Gastroesophageal sphincter (tissue), 4 donors: ENCODE measurements around the gene KCNAB1. TPM values are rescaled to one million over a fixed set of nuclear protein-coding genes. Genes with fewer than 3 reads are reported as not detected.
A peak's percentile ranks its signal among the peaks of the same experiment; 100 is the strongest.

ENCODE experiments used
- ATAC-seq: fragments of 150-250 bp; one replicate; pipeline ENCODE4 v1.9.1; 2016; ENCODE audit warnings: mild to moderate bottlenecking, moderate library complexity
- H3K27ac ChIP-seq, 4 donors: fragments of 200-600 bp; sonication (generic) in 3 of 4; 1 replicate in 3 of 4; 2 replicates in 1 of 4; pipeline ENCODE4 v1.5.1; 2016 to 2019
- H3K27me3 ChIP-seq: fragments of 200-600 bp; sonication (generic); one replicate; pipeline ENCODE4 v1.5.1; 2019
- H3K36me3 ChIP-seq, 2 donors: fragments of 200-600 bp; sonication (generic); one replicate each; pipeline ENCODE4 v1.5.1; 2019; ENCODE audit warnings: control low read depth in 1 of 2
- H3K4me1 ChIP-seq, 3 donors: fragments of 200-600 bp; sonication (generic); 1 replicate in 2 of 3; 2 replicates in 1 of 3; pipeline ENCODE4 v1.5.1; 2016 to 2019; ENCODE audit warnings: control low read depth in 2 of 3
- H3K4me3 ChIP-seq, 2 donors: fragments of 200-600 bp; sonication (generic); one replicate each; pipeline ENCODE4 v1.5.1; 2019; ENCODE audit warnings: mild to moderate bottlenecking in 1 of 2, moderate library complexity in 1 of 2
- H3K9me3 ChIP-seq, 3 donors: fragments of 200-600 bp; sonication (generic); one replicate each; pipeline ENCODE4 v1.5.1; 2017 to 2019; ENCODE audit warnings: control low read depth in 2 of 3
- CTCF ChIP-seq, 4 experiments: fragments of 200-600 bp in 2 of 4; fragments of 450-650 bp in 2 of 4; sonication (generic) in 1 of 4; IDR thresholded peaks; one replicate each; pipeline ENCODE4 v1.5.1; 2017 to 2019; ENCODE audit warnings: antibody characterized with exemption in 4 of 4, mild to moderate bottlenecking in 2 of 4, moderate library complexity in 2 of 4
- EP300 ChIP-seq: sonication (generic); formaldehyde crosslinking; IDR thresholded peaks from one replicate; pipeline ENCODE4 v1.6.1; 2017; ENCODE audit warnings: antibody characterized with exemption, mild to moderate bottlenecking
- POLR2A ChIP-seq, 2 donors: fragments of 450-650 bp; IDR thresholded peaks; one replicate each; pipeline ENCODE4 v1.6.1; 2017; ENCODE audit warnings: antibody characterized with exemption in 2 of 2, mild to moderate bottlenecking in 2 of 2, moderate library complexity in 1 of 2
- POLR2AphosphoS5 ChIP-seq: sonication (generic); formaldehyde crosslinking; IDR thresholded peaks from one replicate; pipeline ENCODE4 v1.6.1; 2017; ENCODE audit warnings: antibody characterized with exemption
- WGBS, 2 donors: methylation state at CpG; one replicate each; pipeline ENCODE4 v1.1.5; 2018; ENCODE audit warnings: low coverage in 1 of 2; 5-methylcytosine and 5-hydroxymethylcytosine counted together
- total RNA-seq, 4 donors: library from RNA; depleted of rRNA; stranded (reverse); fragments of >200 nt; gene quantifications; one replicate each; pipeline ENCODE4 v1.1.0, GENCODE V29; 2016

The KCNAB1 gene
- total RNA-seq, 4 donors from 2014 or later = 0.31 to 6.3 (median 1.9) TPM

- ATAC-seq = no peak
- Histone ChIP-seq H3K9me3 (no peaks in the 10 kb centered on the region), H3K36me3 (no peaks in the 10 kb centered on the region), H3K4me3 (no peak overlapping the region), H3K27ac (no peak overlapping the region), H3K4me1 (peaks cover 0 to 28% (median 3%) of the 10 kb centered on the region in 3 donors), H3K27me3 (no peaks in the 10 kb centered on the region)
- peak in 1 of 4 experiments; percentile 28 for TF ChIP-seq CTCF (IDR thresholded peaks at IDR 0.05)
- TF ChIP-seq POLR2A (IDR thresholded peaks at IDR 0.05) = no peak
- no peak for TF ChIP-seq EP300
- WGBS, 2 donors = 69 to 74% methylated on average over 10 to 12 of the region's 12 CpGs
Observed at GRCh38 chr3:156474560-156475389, 354.4 kb downstream of the KCNAB1 start.

- Histone ChIP-seq H3K27me3 (no peaks in the 10 kb centered on the region), H3K36me3 (no peaks in the 10 kb centered on the region), H3K9me3 (no peaks in the 10 kb centered on the region), H3K4me1 (peaks cover 0 to 8% (median 0%) of the 10 kb centered on the region in 3 donors), H3K4me3 (no peak overlapping the region), H3K27ac (peak overlapping the region in 1 of 4 donors; percentile 7)
- 73% methylated on average over 1 of the region's 1 CpG; no CpG with 5 or more reads in 1 of the 2 donors for WGBS, 2 donors
- peak; percentile 41 for ATAC-seq
- TF ChIP-seq CTCF (IDR thresholded peaks at IDR 0.05) (no peak), EP300 (no peak), POLR2AphosphoS5 (no peak), POLR2A (IDR thresholded peaks at IDR 0.05) (no peak)
Observed at GRCh38 chr3:156477323-156477722, 356.9 kb downstream of the KCNAB1 start.

GRCh38 chr3:156478891-156479290 lies 358.5 kb downstream of the KCNAB1 start:
- Histone ChIP-seq H3K27me3 (no peaks in the 10 kb centered on the region), H3K9me3 (no peaks in the 10 kb centered on the region), H3K36me3 (no peaks in the 10 kb centered on the region), H3K4me1 (peaks cover 3 to 24% (median 4%) of the 10 kb centered on the region in 3 donors), H3K4me3 (no peak overlapping the region), H3K27ac (no peak overlapping the region)
- TF ChIP-seq POLR2A (IDR thresholded peaks at IDR 0.05) (no peak), EP300 (no peak), CTCF (IDR thresholded peaks at IDR 0.05) (no peak), POLR2AphosphoS5 (no peak)
- ATAC-seq = no peak
- WGBS, 2 donors = 78 to 81% methylated on average over 2 of the region's 2 CpGs

- Histone ChIP-seq H3K4me1 (peaks cover 4 to 31% (median 11%) of the 10 kb centered on the region in 3 donors), H3K4me3 (no peak overlapping the region), H3K36me3 (no peaks in the 10 kb centered on the region), H3K9me3 (no peaks in the 10 kb centered on the region), H3K27me3 (no peaks in the 10 kb centered on the region), H3K27ac (no peak overlapping the region)
- no peak for ATAC-seq
- no peak for TF ChIP-seq EP300
- no peak for TF ChIP-seq POLR2A (IDR thresholded peaks at IDR 0.05)
- no peak for TF ChIP-seq POLR2AphosphoS5
- TF ChIP-seq CTCF (IDR thresholded peaks at IDR 0.05) = no peak
- 19 to 29% methylated on average over 1 of the region's 1 CpG for WGBS, 2 donors
Observed at GRCh38 chr3:156479604-156480003, 359.2 kb downstream of the KCNAB1 start.

GRCh38 chr3:156480949-156481348 lies 360.6 kb downstream of the KCNAB1 start:
- no peak for ATAC-seq
- H3K36me3 ChIP-seq = no peaks in the 10 kb centered on the region
- TF ChIP-seq POLR2AphosphoS5 (no peak), CTCF (IDR thresholded peaks at IDR 0.05) (no peak), EP300 (no peak), POLR2A (IDR thresholded peaks at IDR 0.05) (no peak)
- H3K4me3 ChIP-seq = no peak overlapping the region
- no peaks in the 10 kb centered on the region for H3K27me3 ChIP-seq
- WGBS, 2 donors = 47 to 67% methylated on average over 1 to 2 of the region's 2 CpGs
- H3K4me1 ChIP-seq = peaks cover 7 to 37% (median 11%) of the 10 kb centered on the region in 3 donors
- no peaks in the 10 kb centered on the region for H3K9me3 ChIP-seq
- no peak overlapping the region for H3K27ac ChIP-seq
